HG02870 (cell line): ENCODE measurements around the gene SLC12A8.

Source experiments
- ATAC-seq: cut with Tn5 transposase; IDR thresholded peaks from one replicate; pipeline ENCODE4 v1.9.1; 2021; ENCODE audit warnings: mild to moderate bottlenecking, moderate library complexity; ENCODE audit not compliant: unreplicated experiment

SLC12A8 gene

DNA sequence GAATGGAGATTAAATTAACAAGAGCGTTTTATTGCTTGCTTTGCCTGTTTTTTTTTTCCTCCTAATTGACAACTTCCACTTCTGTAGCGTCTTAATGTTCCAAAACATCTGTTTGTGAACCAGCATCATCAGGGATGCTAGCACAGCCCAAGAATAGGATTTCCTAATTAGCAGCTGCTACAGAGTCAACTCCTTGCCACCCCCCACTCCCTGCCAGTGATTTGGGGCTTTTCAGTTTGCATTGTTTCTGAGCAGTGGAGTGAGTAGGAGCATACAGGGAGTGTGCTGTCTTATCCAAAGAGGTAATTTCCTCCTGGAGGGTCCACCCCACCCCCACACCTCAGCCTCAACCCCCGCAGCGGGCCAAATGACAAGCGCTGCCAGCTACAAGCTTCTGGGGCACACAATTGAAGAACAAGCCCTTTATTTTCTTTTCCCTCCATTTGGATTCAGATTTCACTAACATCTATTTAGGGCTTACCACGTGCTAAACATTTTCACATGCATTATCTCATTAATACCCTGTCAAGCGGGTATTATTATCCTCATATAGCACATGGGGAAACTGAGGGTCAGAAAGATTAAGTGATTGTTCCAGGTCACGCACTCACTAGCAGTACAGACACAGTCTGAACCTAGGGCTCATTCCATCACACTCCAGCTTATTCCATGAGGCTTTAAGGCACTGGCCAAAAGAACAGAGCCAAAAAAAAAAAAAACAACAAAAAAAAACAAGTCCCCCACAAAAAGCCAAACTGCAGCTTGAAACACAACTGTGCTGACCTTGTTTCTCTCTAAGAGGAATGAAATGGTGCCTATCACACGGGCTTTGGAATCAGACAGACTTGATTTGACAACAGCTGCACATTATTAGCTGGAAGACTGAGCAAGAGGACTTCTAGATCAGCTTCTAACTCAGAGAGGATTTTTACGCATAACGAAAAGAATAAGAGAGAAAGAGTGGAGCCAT, 173.1 kb downstream of the SLC12A8 start:
- ATAC-seq = no peak

- no peak for ATAC-seq
These were observed 174.9 kb downstream of the SLC12A8 start for GRCh38 chr3:125037498-125038150.

GRCh38 chr3:125035217-125035616, 177.3 kb downstream of the SLC12A8 start:
- ATAC-seq = no peak

DNA sequence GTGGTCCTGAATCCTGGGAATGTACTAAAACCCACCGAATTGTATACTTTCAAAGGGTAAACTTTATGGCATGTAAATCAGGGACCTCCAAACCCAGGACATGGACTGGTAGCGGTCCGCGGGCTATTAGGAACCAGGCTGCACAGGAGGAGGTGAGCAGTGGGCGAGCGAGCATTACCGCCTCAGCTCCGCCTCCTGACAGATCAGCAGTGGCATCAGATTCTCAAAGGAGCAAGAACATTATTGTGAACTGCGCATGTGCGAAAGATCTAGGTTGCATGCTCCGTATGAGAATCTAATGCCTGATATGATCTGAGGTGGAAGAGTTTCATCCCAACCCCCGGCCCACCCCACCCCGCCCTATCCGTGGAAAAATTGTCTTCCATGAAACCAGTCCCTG, 178.9 kb downstream of the SLC12A8 start:
- ATAC-seq = no peak

DNA sequence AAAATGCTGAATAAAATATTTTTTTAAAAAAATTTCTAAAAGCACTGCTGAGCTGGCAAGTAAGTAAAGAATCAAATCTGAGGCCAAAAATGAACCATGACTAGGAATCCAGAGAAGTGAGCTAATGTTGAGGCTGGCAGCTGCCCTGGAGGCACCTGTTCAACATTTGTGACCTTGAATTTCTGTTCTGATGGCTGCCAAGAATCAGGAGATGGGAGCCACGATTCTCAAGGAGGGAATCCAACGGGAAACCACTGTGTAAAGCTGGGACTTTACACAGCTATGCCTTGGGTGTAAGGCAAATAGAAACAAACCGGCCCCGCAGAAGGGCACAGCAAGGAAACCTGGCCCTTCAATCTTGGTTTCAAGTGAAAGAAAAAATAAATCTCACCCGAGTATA, 179.4 kb downstream of the SLC12A8 start:
- ATAC-seq = no peak

- ATAC-seq = no peak
These were observed 179.9 kb downstream of the SLC12A8 start for GRCh38 chr3:125032683-125033082.
